RWPE2 (cell line): ENCODE results near the gene TMPRSS3.

Source experiments
- ATAC-seq: fragments of 200-7000 bp; cut with Tn5 transposase; 3 replicates; pipeline ENCODE4 v1.9.1; 2021; ENCODE audit warnings: low read depth
- DNase-seq: peaks from one replicate; pipeline ENCODE4 v3.0.0-alpha.2; 2020; ENCODE audit warnings: low spot score
- H3K27ac ChIP-seq: fragments of 450-650 bp; 2 replicates; pipeline ENCODE4 v1.5.1; 2017; ENCODE audit warnings: mild to moderate bottlenecking; ENCODE audit not compliant: poor library complexity, severe bottlenecking
- H3K27me3 ChIP-seq: fragments of 250-450 bp; sonication (Bioruptor Pico); 2 replicates; pipeline ENCODE4 v1.5.1; 2021; ENCODE audit warnings: mild to moderate bottlenecking, moderate library complexity; ENCODE audit not compliant: insufficient read depth, poor library complexity, severe bottlenecking
- H3K36me3 ChIP-seq: fragments of 250-450 bp; sonication (Bioruptor Pico); 2 replicates; pipeline ENCODE4 v1.5.1; 2020; ENCODE audit warnings: low read depth, mild to moderate bottlenecking, moderate library complexity
- H3K4me1 ChIP-seq: fragments of 250-450 bp; sonication (Bioruptor Pico); 2 replicates; pipeline ENCODE4 v1.5.1; 2021; ENCODE audit warnings: mild to moderate bottlenecking, moderate library complexity; ENCODE audit not compliant: insufficient read depth, poor library complexity, severe bottlenecking
- H3K4me3 ChIP-seq: fragments of 250-450 bp; sonication (Bioruptor Pico); 2 replicates; pipeline ENCODE4 v1.5.1; 2021; ENCODE audit warnings: mild to moderate bottlenecking, moderate library complexity; ENCODE audit not compliant: severe bottlenecking
- H3K9me3 ChIP-seq: fragments of 250-450 bp; sonication (Bioruptor Pico); 2 replicates; pipeline ENCODE4 v1.5.1; 2021; ENCODE audit warnings: mild to moderate bottlenecking, moderate library complexity; ENCODE audit not compliant: severe bottlenecking
- CTCF ChIP-seq: fragments of 450-650 bp; IDR thresholded peaks from one replicate; pipeline ENCODE4 v1.5.1; 2017; ENCODE audit warnings: mild to moderate bottlenecking, moderate library complexity; ENCODE audit not compliant: poor library complexity, severe bottlenecking

Gene TMPRSS3

DNA sequence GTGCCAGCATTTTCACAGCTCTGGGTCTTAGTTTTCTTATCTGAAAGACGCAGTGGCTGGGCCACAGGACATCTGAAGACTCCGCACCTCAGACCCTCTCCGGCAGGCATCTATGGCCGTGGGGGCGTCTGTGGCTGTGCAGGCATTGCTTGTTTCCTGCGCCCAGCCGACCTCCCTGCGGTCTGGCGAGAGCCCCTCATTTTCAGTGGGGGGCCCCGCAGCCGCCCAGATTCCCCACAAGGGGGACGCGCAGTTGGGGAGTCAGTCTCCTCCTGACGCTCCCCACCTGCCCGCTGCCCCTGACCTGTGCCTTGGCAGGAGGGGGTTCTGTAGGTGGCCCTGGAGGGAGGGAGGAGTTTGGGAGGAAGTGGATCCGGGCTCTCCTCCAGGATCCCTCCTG, 26.0 kb downstream of the TMPRSS3 start:
- no peak for DNase-seq
- H3K4me3 ChIP-seq, result no peak overlapping the region
- no peaks in the 10 kb centered on the region for H3K27me3 ChIP-seq
- H3K27ac ChIP-seq, result no peak overlapping the region
- no peaks in the 10 kb centered on the region for H3K9me3 ChIP-seq
- ATAC-seq, result no peak
- H3K36me3 ChIP-seq, result no peaks in the 10 kb centered on the region
- no peak for TF ChIP-seq CTCF
- H3K4me1 ChIP-seq, result no peaks in the 10 kb centered on the region

- DNase-seq (no peak), ATAC-seq (no peak)
- H3K27ac ChIP-seq, result no peak overlapping the region
- H3K4me1 ChIP-seq, result no peaks in the 10 kb centered on the region
- no peaks in the 10 kb centered on the region for H3K9me3 ChIP-seq
- H3K36me3 ChIP-seq, result no peaks in the 10 kb centered on the region
- TF ChIP-seq CTCF, result no peak
- no peaks in the 10 kb centered on the region for H3K27me3 ChIP-seq
- no peak overlapping the region for H3K4me3 ChIP-seq
Observed at GRCh38 chr21:42367367-42368165, 28.3 kb downstream of the TMPRSS3 start.

GRCh38 chr21:42366292-42367010, 29.4 kb downstream of the TMPRSS3 start, which contains the start of gene TFF1:
TSS of gene TFF1 (minus strand) at chr21:42366535. CDS start at chr21:42366495, 40 bp downstream.
- no peaks in the 10 kb centered on the region for H3K9me3 ChIP-seq
- peak; percentile 38; the same call in 1 of the 3 replicates for ATAC-seq
- no peak within 1 kb of the TSS for H3K27ac ChIP-seq
- no peaks in the 10 kb centered on the region for H3K27me3 ChIP-seq
- no peaks in the 10 kb centered on the region for H3K4me1 ChIP-seq
- no peak for TF ChIP-seq CTCF
- DNase-seq, result no peak
- no peaks in the 10 kb centered on the region for H3K36me3 ChIP-seq
- no peak within 1 kb of the TSS for H3K4me3 ChIP-seq

DNA sequence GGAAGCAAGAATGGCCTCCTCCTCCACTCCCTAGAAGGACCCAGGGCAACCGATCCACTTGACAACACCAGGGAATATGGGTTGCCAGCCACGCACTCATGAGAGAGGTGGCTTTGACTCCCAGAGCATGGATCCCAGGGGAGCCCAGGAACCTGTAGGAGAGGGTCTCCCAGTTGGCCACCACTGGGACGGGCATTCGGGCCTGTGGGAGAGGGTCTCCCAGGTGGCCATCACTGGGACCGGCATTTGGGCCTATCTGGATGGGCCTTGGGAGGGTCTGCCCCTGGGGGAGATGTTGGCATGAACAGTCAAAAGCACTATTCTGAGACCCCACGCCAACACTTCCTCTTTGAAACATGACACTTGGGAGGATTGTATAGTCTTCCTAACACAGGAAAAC, 30.1 kb downstream of the TMPRSS3 start:
- H3K27me3 ChIP-seq, result no peaks in the 10 kb centered on the region
- H3K9me3 ChIP-seq, result no peaks in the 10 kb centered on the region
- ATAC-seq (no peak), DNase-seq (no peak)
- no peak overlapping the region for H3K27ac ChIP-seq
- no peak overlapping the region for H3K4me3 ChIP-seq
- H3K4me1 ChIP-seq, result no peaks in the 10 kb centered on the region
- no peaks in the 10 kb centered on the region for H3K36me3 ChIP-seq
- no peak for TF ChIP-seq CTCF
